NCI-H1436 (cell line): ENCODE measurements around the gene NUDT5.
"Not testable (repeated sequence)": the region's sequence is repeated elsewhere in the genome, so short reads cannot be mapped to it uniquely, and the experiment has no call there.

ENCODE experiments used
- DNase-seq: peaks from one replicate; lab custom pipeline; 2025; lab: John Stamatoyannopoulos, UW

The NUDT5 gene

DNA sequence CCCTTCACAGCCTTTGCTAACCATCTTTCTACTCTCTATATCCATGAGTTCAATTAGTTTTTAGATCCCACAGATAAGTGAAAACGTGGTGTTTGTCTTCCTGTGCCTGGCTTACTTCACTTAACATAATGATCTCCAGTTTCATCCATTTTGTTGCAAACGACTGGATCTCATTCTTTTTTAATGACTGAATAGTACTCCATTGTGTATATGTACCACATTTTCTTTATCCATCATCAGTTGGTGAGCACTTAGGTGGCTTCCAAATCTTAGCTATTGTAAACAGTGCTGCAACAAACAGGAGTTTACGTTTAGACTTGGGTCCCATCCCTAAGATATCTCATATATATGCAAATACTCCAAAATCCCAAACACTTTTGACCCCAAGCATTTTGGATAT lies 9.4 kb upstream of the NUDT5 start:
- DNase-seq = no peak

DNA sequence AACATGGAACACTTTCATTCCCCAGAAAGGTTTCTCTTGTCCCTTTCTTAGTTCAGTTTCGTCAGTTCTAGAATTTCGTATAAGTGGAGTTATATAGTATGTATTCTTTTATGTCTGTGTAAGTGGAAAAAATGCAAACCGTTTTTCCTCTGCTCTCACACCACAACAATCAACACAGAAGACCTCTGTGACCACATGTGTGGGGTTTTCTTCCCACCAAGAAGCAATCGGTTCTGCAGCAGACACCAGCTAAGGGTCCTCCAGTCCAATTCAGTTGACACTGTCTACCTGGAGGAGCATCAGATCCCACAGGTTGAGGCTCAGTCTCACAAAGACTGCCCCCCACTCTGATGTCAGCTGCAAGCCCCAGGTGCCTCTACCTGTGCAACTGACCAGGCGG lies 6.5 kb upstream of the NUDT5 start:
- no peak for DNase-seq

DNA sequence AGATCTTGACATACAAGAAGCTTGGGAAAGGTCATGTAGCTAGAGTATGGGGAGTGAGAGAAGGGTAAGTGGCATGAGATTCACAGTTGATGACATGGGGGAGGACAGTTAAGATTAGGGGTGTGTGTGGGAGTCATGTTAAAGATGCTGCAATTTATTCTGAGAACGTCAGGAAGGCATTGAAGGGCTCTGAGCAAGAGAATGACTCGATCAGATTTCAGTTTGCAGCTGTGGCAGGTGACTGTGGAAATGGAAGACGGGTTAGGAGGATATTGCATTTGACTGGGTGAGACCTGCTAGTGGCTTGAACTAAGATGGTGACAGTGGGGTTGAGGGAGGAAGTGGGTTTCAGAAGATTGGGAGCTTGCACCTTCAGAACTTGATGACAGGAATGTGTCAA lies 5.9 kb upstream of the NUDT5 start:
- no peak for DNase-seq

DNA sequence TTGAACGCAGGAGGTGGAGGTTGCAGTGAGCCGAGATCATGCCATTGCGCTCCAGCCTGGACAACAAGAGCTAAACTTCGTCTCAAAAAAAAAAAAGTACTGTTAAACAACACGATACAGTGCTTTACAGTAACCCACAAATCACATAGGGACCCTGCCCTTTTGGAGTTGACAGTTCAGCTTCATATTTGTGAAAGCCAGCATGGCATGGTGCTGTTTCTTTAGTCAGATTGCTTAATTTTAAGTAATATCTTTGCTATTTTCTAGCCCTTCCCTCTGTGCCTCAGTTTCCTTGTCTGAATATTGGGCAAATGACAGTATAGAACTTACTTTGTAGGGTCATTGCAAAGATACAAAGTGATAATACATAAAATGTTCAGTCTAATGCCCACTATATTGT lies 5.2 kb upstream of the NUDT5 start:
- no peak for DNase-seq

DNA sequence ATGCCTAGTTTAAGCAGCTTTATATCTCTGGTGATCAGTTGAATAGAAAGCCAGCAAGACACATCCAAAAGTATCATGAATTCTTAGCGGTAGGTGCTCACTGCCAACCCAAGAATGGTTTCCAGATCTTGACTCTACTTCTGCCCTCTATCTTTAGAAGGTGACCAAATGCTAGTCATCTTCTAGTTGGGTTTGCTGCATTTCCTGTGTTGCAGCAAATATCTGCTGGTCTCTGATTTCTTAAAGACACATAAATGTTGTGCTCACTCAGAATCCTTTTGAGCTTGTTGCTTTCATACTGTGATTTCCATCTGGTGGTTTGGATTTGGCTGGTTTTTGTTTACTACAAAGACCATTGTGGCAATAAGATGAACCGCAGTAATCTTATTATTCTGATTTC lies 2.5 kb upstream of the NUDT5 start:
- DNase-seq = no peak

DNA sequence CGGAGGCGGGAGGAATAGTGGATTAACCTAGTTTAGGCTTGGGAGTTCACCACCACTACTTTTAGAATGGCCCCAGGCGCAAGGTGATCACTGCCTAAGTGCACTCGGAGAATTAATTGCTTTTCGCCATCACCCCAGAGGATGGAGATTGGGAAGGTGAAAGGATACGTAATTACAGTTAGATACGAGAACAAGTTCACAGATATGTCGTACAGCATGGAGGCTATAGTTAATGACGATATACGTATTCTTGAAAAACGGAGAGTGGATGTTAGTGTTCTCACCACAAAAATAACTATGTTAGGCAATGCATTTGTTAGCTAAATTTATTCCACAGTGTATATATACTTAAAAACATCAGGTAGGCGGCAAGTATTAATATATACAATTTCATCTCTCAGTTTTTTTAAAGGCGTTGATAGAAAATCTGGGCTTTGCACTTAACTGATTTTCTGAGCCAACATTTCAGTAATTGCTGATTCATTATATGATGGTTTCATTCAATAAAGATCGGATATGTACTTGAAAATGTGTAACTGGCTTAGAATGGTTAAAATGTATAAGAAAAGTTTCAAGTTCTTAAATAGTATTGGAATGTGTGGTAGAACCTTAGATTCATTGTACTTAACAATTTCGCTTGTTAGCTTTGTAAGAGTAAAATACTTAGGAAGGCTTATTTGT lies 980 bp upstream of the NUDT5 start:
- DNase-seq = peak; percentile 16

DNA sequence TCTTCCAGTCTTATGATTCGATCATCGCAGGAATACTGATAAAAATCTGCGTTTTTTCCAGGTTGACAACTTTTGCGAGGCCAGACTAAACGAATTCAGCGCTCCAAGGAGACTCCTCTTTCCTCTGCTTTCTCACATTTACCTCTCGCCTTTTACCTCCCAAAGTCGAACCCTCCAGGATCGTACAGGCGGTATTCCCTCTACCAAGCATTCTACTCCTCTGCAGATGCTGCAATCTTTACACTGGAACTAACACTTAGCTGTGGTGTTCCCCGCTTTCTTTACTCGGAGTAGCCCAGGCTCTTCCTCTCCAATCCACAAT lies 449 bp downstream of the NUDT5 start:
- DNase-seq = no peak

DNA sequence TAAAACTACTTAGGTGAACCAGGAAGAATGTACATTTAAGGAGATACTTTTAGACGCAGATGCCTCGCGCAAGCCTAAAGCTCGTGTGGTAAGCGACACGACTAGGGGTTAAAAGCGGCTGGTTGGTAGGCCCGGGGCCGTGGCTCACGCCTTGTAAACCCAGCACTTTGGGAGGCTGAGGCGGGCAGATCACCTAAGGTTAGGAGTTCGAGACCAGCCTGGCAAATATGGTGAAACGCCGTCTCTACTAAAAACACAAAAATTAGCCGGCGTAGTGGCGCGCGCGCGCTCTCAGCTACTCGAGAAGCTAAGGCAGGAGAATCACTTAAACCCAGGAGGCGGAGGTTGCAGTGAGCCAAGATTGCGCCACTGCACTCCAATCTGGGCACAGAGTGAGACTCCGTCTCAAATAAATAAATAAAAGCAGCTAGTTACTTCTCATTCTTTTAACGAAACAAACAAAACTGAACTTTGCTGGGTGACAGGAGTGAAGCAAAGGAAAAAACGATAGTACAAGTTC lies 879 bp downstream of the NUDT5 start:
- DNase-seq = no peak

DNA sequence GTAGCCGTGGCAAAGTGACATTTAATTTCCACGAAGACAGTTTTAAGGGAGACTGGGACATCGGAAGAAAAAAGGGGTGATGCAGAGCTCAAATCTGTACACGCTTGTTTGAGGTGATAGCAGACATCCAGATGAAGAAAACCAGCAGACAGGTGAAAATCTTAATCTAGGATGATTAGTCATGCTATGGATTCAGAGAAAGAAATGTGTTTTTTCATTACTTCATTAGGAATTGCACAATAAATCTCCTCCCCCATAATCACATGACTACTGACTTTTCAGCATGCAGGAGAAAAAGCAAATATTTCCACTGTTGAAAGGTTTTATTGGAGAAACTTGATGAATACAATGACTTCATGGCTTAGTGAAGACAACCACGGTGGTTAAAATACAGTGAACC lies 2.5 kb downstream of the NUDT5 start:
- DNase-seq = no peak

DNA sequence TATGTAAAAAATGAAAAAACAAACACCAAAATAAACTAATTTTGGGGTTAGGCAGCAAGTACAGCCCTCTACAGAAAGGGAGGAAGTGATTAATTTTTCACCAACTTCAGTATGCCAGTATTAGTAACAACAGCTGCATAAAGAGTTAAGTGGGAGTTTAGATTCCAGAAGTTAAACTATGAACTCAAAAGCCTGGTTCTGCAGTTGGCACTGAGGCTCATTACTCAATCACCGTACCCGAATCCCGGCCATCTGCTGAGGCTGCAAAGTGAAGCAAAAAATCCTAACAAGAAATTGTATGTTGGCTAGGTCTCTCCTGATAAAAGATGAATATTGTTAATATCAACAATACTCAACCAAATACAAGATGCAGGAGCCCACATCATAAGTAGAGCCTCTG lies 4.0 kb downstream of the NUDT5 start:
- no peak for DNase-seq

DNA sequence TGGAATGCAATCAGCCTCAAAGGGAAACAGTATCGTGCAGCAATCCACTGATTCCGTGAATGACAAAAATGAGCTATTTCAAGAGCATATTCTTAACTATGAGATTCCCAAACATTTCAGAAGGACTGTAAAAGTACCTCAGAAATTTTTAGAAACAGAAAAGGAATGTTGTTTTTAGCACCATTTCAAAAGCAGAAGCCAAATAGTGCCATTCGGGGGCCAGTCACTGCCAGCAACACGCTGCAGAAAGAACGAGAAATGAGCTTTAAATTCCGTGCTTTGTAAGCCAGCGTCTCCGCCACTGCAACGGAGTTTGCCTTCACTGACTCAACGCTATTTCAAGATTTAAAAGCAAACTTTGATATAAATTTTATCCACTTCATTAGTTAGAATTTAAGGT lies 6.3 kb downstream of the NUDT5 start:
- no peak for DNase-seq

DNA sequence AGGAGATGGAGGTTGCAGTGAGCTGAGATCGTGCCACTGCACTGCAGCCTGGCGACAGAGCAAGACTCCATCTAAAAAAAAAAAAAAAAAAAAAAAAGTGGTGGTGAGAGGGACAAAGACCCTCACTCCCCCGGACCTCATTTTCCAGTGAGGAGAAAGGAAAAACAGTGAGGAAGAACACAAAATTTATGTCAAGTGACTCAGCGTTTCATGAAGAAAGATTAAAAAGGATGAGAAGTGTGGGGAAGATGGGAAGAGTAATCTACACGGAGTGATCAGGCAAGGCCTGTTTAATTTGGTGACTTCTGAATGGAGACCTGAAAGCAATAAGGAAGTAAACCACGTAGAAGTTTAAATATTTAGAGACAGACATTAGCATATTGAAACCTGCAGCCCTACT lies 7.0 kb downstream of the NUDT5 start:
- no peak for DNase-seq

DNA sequence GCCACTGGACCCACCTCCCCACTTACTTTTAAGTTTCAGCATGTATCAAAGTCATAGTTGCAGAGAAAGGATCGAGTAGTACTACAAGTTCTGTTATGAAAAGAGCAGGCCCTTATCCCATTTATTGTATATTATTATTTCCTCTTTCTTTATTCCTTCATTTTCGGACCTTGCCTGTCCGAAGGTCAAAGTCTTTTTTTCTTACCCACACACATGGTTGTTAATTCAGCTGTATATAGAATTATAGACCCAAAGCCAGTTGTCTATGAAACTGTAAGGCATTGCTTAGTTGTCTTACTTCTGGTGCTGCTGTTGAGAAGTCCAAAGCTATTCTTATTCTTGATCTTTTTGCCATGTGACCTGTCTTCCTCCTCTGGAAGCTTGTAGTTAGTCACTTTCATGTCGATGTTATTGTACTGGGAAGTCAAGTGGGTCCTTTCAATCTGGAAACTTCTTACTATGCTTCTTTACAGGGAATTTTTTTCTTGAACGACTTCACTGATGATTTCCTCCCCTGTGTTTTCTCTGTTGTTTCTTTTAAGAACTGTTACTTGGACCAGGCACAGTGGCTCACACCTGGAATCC lies 8.3 kb downstream of the NUDT5 start:
- DNase-seq = no peak

DNA sequence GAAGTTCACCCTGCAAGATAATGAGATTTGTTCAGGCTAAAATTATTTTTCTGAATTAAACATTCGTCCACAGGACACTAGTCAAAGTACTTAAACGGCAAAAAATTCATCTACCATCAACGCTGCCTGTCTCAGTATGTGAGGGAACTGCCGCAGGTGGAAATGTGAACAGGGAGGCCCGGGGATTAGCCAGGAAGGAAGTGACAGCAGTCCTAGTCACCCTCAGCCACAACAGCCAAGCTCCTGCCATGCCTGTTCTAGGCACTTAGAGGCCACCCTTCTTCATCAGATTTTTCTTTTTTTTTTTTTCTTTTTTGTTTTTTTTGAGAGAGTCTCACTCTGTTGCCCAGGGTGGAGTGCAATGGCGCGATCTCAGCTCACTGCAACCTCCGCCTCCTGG lies 9.4 kb downstream of the NUDT5 start:
- no peak for DNase-seq

DNA sequence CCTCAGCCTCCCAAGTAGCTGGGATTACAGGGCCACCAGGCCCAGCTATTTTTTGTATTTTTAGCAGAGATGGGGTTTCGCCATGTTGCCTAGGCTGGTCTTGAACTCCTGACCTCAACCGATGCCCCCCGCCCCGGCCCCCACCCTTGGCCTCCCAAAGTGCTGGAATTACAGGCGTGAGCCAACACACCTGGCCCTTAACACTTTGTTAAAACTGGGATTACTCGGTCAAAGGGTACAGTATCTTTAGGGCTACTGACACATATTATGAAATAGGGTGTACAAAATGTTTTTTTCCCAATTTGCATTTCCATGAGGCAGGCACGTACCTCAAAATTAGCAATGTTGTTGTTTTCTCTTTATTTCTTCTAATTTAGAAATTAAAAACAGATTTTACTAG lies 11.5 kb downstream of the NUDT5 start:
- DNase-seq = no peak

DNA sequence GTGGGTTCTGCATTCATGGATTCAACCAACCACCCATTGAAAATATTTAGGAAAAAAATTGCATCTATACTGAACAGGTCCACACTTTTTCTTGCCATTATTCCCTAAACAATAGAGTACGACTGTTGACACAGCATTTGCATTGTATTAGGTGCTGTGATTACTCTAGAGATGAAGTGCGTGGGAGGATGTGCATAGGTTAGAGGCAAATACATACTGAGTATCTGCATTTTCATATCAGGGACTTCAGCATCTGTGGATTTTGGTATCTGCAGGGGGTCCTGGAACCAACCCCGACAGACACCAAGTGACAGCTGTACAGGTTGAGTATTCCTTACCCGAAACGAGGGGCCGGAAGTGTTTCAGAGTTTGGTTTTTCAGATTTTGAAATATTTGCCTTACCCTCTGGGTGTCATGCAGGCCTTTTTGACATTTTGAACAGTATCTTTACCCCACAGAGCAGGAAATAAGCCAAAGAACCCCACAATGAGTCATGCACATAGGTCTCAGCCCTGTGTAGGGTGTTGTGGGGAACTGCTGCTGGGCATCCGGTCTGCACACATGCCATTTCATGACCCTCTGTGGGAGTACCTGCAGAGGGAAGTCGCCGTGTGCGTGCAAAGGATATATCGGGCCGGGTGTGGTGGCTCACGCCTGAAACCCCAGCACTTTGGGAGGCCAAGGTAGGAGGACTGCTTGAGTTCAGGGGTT lies 14.5 kb downstream of the NUDT5 start:
- no peak for DNase-seq

DNA sequence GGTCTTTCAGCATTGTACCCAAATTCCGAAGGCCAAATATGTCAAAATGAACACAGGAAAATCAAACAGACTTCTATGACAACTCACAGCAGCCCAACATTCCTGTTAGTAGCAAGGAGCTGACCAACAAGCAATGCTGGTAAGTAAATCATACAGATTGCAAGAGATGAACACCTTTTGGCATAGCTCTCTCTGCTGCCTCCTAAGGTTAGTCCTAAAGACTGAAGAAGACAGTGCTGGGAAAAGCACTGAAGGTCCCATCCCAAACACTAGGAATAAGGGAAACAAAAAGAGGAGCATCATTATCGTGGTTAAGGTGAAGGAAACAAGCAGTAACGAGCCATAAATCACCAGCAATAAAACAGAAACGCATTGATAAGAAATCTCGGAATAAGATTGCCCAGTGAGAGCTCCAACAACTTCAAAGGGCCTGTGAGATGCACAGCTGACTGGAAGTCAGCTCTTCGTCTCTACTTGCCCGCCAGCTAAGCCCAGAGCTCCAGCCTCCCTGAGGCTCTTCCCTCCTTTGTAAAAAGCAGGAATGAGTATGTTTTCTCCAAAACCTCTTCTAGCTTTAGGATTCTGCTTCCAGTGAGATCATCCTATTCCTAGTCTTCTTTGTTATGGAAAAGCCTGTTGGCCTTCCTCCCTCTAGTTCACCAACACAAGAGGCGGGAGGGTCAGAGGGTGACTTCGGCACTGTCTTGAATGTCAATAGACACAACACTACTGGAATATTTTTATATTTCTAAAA lies 15.3 kb downstream of the NUDT5 start:
- DNase-seq = no peak

DNA sequence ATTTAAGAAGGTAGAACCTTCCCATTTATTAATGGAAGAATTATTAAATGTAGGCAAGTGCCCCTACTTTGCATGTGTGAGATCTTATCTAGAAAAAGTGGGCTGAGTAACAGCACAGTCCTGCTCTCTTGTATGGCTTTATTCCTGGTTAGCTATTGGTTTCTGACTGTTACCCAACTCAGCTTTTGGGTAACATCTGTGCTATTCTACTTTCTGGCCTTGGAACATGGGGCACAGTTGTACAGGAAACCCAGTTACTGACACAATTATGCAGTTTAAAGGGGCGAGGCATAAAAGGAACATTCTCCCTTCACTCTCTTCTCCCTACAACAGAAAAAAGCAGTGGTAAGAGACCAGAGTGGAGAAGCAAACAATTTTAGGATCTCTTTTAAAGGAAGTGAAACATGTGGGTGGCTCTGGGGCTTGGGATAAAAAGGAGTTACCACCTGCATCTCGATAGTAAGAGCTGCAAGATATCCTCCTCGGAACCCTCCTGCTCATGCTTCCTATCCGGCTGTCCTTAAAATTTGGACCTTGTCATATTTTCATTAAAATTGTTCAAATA lies 16.0 kb downstream of the NUDT5 start:
- no peak for DNase-seq

DNA sequence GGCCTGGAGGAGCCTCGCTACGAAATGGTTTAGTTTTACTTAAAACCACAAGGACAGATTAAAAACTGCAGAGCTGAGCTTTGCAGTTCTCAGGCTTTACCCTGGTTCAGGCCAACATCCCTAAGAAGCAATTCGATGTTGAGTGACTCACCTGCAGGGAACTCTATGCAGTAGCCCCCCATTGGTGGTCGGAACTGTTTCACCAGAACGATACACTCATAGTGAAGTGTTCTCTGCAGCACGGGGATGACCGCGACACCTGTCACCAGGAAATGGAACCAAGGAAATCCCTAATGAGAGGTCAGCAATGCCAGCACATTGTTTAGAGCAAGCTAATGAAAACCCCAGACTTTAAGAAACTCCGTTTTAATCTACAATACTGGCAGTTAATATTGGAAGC lies 18.0 kb downstream of the NUDT5 start:
- DNase-seq = no peak

DNA sequence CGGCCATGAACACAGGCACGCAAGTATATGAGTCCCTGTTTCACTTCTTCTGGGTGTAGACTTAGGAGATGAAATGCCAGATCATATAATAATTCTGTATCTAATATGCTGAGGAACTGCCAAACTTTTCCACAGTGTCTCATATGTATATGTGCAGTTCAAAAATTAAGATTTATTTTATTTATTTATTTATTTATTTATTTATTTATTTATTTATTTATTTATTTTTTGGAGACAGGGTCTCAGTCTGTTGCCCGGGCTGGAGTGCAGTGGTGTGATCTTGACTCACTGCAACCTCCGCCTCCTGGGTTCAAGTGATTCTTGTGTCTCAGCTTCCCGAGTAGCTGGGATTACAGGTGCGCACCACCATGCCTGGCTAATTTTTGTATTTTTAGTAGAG lies 24.2 kb downstream of the NUDT5 start:
- DNase-seq = not testable (repeated sequence)

DNA sequence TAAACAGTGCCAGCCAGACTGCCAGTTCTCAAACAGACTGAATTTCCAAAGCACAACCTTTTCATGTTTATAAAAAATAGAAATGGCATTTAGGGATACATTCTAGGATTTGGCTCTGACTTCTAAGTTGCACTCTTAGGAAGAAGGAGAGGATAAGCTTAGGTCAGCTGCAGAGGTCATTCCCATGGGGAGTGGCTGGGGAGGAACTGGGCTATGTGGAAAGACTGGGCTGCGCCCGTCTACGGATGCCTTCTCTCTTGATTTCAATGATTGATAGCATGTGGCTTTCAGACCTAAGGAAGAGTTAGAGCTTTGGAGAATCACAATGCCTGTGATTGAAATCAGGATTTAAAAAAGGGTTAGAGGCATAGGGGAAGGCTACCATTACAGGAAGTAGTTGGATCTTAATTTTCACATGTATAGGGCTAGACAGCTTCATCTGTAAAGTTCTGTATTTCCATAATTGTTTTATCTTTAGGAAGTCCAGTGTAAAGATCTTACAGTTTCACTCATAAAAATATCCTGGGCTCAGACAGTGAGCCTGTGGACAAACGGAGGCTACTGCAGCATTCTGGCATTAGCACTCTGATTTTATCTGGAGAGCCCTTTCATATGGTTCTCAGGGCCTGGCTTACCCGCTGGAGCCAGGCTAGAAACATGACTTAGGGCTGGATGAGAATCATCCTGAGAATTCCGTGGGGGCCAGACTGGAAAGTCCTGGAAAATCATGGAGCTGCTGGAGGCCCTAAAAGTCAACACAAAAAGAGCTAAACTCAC lies 29.5 kb downstream of the NUDT5 start:
- no peak for DNase-seq

DNA sequence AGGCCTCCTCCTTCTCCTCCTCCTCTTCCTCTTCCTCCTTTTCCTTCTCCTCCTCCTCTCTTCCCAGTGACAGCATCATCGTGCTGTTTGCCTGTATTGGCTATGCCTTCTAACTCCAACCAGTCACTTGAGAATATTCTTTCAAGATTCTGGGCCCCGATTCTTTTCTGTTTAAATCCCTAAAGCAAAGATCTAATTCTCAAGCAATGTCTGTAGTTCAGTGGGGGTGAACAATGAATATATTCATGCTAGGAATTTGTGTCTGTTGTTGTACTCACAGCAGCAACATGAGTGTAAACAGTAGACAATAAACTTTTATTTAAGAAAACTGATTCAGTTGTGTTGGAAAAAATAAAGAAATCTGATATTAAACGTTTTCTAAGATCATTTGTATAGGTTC lies 30.7 kb downstream of the NUDT5 start:
- no peak for DNase-seq
